CD4-positive, alpha-beta memory T cell (primary cell): Measurements from ENCODE around the gene RHBDL3. TPM values are rescaled to one million over a fixed set of nuclear protein-coding genes. Genes with fewer than 3 reads are reported as not detected.
A peak's percentile ranks its signal among the peaks of the same experiment; 100 is the strongest.
"Not testable (repeated sequence)": the region's sequence is repeated elsewhere in the genome, so short reads cannot be mapped to it uniquely, and the experiment has no call there.

Source experiments
- CTCF ChIA-PET: fragments of 350-600 bp; sonication (Branson Sonifier 250); formaldehyde crosslinking; loops from one replicate; lab custom pipeline; 2021; ENCODE audit warnings: inconsistent platforms; ENCODE audit not compliant: partially characterized antibody; lab: Charles Lee
- POLR2A ChIA-PET: fragments of 350-600 bp; sonication (Branson Sonifier 250); formaldehyde crosslinking; loops from one replicate; lab custom pipeline; 2021; ENCODE audit not compliant: partially characterized antibody; lab: Charles Lee
- DNase-seq, 5 donors: peaks; one replicate each; pipeline versions ENCODE4 v3.0.0 to v3.0.0-alpha.2; 2020 to 2022; ENCODE audit warnings: mixed read lengths in 1 of 5
- H3K27ac ChIP-seq: one replicate; pipeline ENCODE4 v1.7.0; 2013; ENCODE audit warnings: low read depth, low read length
- H3K27me3 ChIP-seq: 2 replicates; pipeline ENCODE4 v1.7.0; 2013; ENCODE audit warnings: mild to moderate bottlenecking, low read length, moderate library complexity; ENCODE audit not compliant: insufficient read depth
- H3K36me3 ChIP-seq: 2 replicates; pipeline ENCODE4 v1.7.0; 2013; ENCODE audit warnings: mild to moderate bottlenecking, low read length, moderate library complexity; ENCODE audit not compliant: insufficient read depth
- H3K4me1 ChIP-seq: 2 replicates; pipeline ENCODE4 v1.7.0; 2013; ENCODE audit warnings: mild to moderate bottlenecking, low read length, moderate library complexity; ENCODE audit not compliant: insufficient read depth
- H3K4me3 ChIP-seq, 2 donors: one replicate each; pipeline ENCODE4 v1.7.0; 2013; ENCODE audit warnings: low read length in 2 of 2, mild to moderate bottlenecking in 1 of 2
- H3K9me3 ChIP-seq, 2 donors: one replicate each; pipeline ENCODE4 v1.7.0; 2013; ENCODE audit warnings: low read length in 2 of 2, control low read depth in 1 of 2; ENCODE audit not compliant: control insufficient read depth in 1 of 2
- H3K27ac Mint-ChIP-seq, 7 donors: one replicate each; pipeline ENCODE4 v1.8.0; 2020 to 2021; ENCODE audit warnings: mixed read lengths in 7 of 7, mild to moderate bottlenecking in 6 of 7, inconsistent platforms in 3 of 7, moderate library complexity in 3 of 7
- H3K27me3 Mint-ChIP-seq, 2 donors: one replicate each; pipeline ENCODE4 v1.8.0; 2020 to 2021; ENCODE audit warnings: mixed read lengths in 2 of 2
- H3K36me3 Mint-ChIP-seq, 2 donors: one replicate each; pipeline ENCODE4 v1.8.0; 2020 to 2021; ENCODE audit warnings: mixed read lengths in 2 of 2, inconsistent platforms in 1 of 2, mild to moderate bottlenecking in 1 of 2
- H3K4me1 Mint-ChIP-seq, 4 donors: one replicate each; pipeline ENCODE4 v1.8.0; 2020 to 2021; ENCODE audit warnings: mixed read lengths in 4 of 4, mild to moderate bottlenecking in 1 of 4
- H3K4me3 Mint-ChIP-seq, 8 donors: one replicate each; pipeline ENCODE4 v1.8.0; 2020 to 2021; ENCODE audit warnings: mixed read lengths in 8 of 8, mild to moderate bottlenecking in 7 of 8, moderate library complexity in 6 of 8, inconsistent platforms in 3 of 8
- H3K9me3 Mint-ChIP-seq, 8 donors: one replicate each; pipeline ENCODE4 v1.8.0; 2020 to 2021; ENCODE audit warnings: mixed read lengths in 8 of 8, mild to moderate bottlenecking in 5 of 8, inconsistent platforms in 3 of 8, moderate library complexity in 1 of 8
- intact Hi-C: fragments of 100-400 bp; cut with micrococcal nuclease; formaldehyde crosslinking; loops from one replicate; pipeline ENCODE4 v1.15.1; 2023
- polyA plus RNA-seq, 2 donors: library from polyadenylated mRNA; unstranded; fragments of 300-500 nt; fragmentation: Illumina TruSeq; gene quantifications; one replicate each; pipeline ENCODE4 v1.2.3, GENCODE V29; 2021
- total RNA-seq, 2 experiments: library from RNA; stranded (reverse); gene quantifications; one replicate each; pipeline ENCODE4 v1.2.3, GENCODE V29; 2021

Gene RHBDL3
- total and polyA plus RNA-seq, 4 experiments from 2014 or later: not detected

GRCh38 chr17:32317353-32317752 is 51.7 kb downstream of the RHBDL3 start:
- POLR2A ChIA-PET: no interaction called here
- H3K36me3 ChIP-seq: no peaks in the 10 kb centered on the region
- Mint-ChIP-seq H3K27me3 (peaks cover 3 to 7% of the 10 kb centered on the region in 2 donors), H3K4me3 (peak overlapping the region in 1 of 8 donors; percentile 43), H3K4me1 (peaks cover 0 to 5% (median 2%) of the 10 kb centered on the region in 4 donors), H3K9me3 (no peaks in the 10 kb centered on the region), H3K36me3 (no peaks in the 10 kb centered on the region), H3K27ac (no peak overlapping the region)
- H3K4me1 ChIP-seq: no peaks in the 10 kb centered on the region
- no peak overlapping the region for H3K4me3 ChIP-seq
- no peaks in the 10 kb centered on the region for H3K27me3 ChIP-seq
- CTCF ChIA-PET: interaction anchor here (0.6 to 7.5 kb wide), 4 partner anchors 12 to 75 kb away, joined by 3 to 61 read pairs (median 21); no protein-coding TSS in a partner anchor
- intact Hi-C loops: no loop called here
- H3K27ac ChIP-seq: no peak overlapping the region
- no peaks in the 10 kb centered on the region for H3K9me3 ChIP-seq
- DNase-seq: no peak

- ChIA-PET POLR2A (no interaction called here), CTCF (interaction anchor here (0.7 to 7.5 kb wide), 4 partner anchors 12 to 97 kb away, joined by 3 to 61 read pairs (median 21); no protein-coding TSS in a partner anchor)
- no peaks in the 10 kb centered on the region for H3K36me3 ChIP-seq
- H3K27ac Mint-ChIP-seq: no peak overlapping the region
- H3K9me3 ChIP-seq: no peaks in the 10 kb centered on the region
- intact Hi-C loops: loop anchor here (2.0 kb wide), 1 partner anchor 115 kb away; no protein-coding TSS in a partner anchor
- no peaks in the 10 kb centered on the region for H3K36me3 Mint-ChIP-seq
- no peak overlapping the region for H3K27ac ChIP-seq
- peaks cover 1 to 12% (median 3%) of the 10 kb centered on the region in 4 donors for H3K4me1 Mint-ChIP-seq
- no peaks in the 10 kb centered on the region for H3K9me3 Mint-ChIP-seq
- no peaks in the 10 kb centered on the region for H3K4me1 ChIP-seq
- peak overlapping the region in 3 of 8 donors; percentile 28 to 39 (median 36) for H3K4me3 Mint-ChIP-seq
- H3K4me3 ChIP-seq: no peak overlapping the region
- H3K27me3 ChIP-seq: no peaks in the 10 kb centered on the region
- H3K27me3 Mint-ChIP-seq: peaks cover 3 to 7% of the 10 kb centered on the region in 2 donors
- DNase-seq: no peak
Observed at GRCh38 chr17:32318071-32318470, 52.4 kb downstream of the RHBDL3 start.

DNA sequence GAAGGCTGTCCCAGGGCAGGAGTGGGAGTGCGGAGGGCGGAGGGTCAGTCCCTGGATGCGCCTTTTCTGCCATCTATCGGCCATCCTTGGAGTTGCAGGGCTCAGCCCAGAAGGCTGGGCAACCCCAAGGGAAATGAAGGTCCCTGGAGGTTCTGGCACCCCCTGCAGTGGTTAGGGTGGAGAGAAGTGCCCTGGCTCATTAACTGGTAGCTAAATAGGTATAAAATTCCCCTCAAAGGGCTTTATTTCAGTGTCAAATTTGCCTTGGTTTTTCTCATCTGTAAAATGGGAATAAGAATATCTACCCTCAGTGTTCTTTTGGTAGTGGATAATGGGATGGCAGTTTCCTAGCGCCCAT is 53.9 kb downstream of the RHBDL3 start:
- Mint-ChIP-seq H3K36me3 (no peaks in the 10 kb centered on the region), H3K4me3 (peak overlapping the region; percentile 53 to 80 (median 75)), H3K4me1 (peaks cover 7 to 25% (median 12%) of the 10 kb centered on the region in 4 donors), H3K27ac (peak overlapping the region in 1 of 7 donors; percentile 36), H3K9me3 (no peaks in the 10 kb centered on the region), H3K27me3 (peaks cover 3 to 7% of the 10 kb centered on the region in 2 donors)
- Histone ChIP-seq H3K27ac (no peak overlapping the region), H3K9me3 (no peaks in the 10 kb centered on the region), H3K36me3 (no peaks in the 10 kb centered on the region), H3K4me3 (peak overlapping the region in 1 of 2 donors; percentile 40), H3K27me3 (no peaks in the 10 kb centered on the region), H3K4me1 (peaks cover 14% of the 10 kb centered on the region)
- ChIA-PET CTCF (interaction anchor here (1.0 to 7.5 kb wide), 8 partner anchors 9 to 93 kb away, joined by 3 to 61 read pairs (median 4); no protein-coding TSS in a partner anchor), POLR2A (no interaction called here)
- intact Hi-C loops: loop anchor here (1.0 to 2.0 kb wide), 2 partner anchors 66 to 117 kb away; no protein-coding TSS in a partner anchor
- peak; percentile 55 to 73 (median 61) for DNase-seq

- H3K9me3 ChIP-seq, H3K9me3 Mint-ChIP-seq, H3K36me3 Mint-ChIP-seq, POLR2A ChIA-PET, H3K27ac ChIP-seq, H3K36me3 ChIP-seq, intact Hi-C loops, H3K27ac Mint-ChIP-seq, H3K4me3 Mint-ChIP-seq, H3K27me3 ChIP-seq, DNase-seq, H3K4me3 ChIP-seq, H3K27me3 Mint-ChIP-seq: not testable (repeated sequence)
- peaks cover 8 to 28% (median 12%) of the 10 kb centered on the region in 4 donors for H3K4me1 Mint-ChIP-seq
- peaks cover 15% of the 10 kb centered on the region for H3K4me1 ChIP-seq
- CTCF ChIA-PET: interaction anchor here (1.0 to 7.5 kb wide), 8 partner anchors 9 to 93 kb away, joined by 3 to 61 read pairs (median 4); no protein-coding TSS in a partner anchor
Observed at GRCh38 chr17:32320080-32320479, 54.4 kb downstream of the RHBDL3 start.

GRCh38 chr17:32320847-32321246 is 55.2 kb downstream of the RHBDL3 start:
- ChIA-PET CTCF (interaction anchor here (1.3 to 7.5 kb wide), 4 partner anchors 9 to 67 kb away, joined by 4 to 61 read pairs (median 23); no protein-coding TSS in a partner anchor), POLR2A (no interaction called here)
- no peak for DNase-seq
- Histone ChIP-seq H3K9me3 (no peaks in the 10 kb centered on the region), H3K27me3 (no peaks in the 10 kb centered on the region), H3K27ac (no peak overlapping the region), H3K4me3 (no peak overlapping the region), H3K4me1 (peaks cover 15% of the 10 kb centered on the region), H3K36me3 (no peaks in the 10 kb centered on the region)
- H3K27ac Mint-ChIP-seq: no peak overlapping the region
- H3K4me3 Mint-ChIP-seq: no peak overlapping the region
- H3K27me3 Mint-ChIP-seq: peaks cover under 1 to 5% of the 10 kb centered on the region in 2 donors
- no peaks in the 10 kb centered on the region for H3K36me3 Mint-ChIP-seq
- intact Hi-C loops: no loop called here
- no peaks in the 10 kb centered on the region for H3K9me3 Mint-ChIP-seq
- H3K4me1 Mint-ChIP-seq: peaks cover 8 to 28% (median 12%) of the 10 kb centered on the region in 4 donors

DNA sequence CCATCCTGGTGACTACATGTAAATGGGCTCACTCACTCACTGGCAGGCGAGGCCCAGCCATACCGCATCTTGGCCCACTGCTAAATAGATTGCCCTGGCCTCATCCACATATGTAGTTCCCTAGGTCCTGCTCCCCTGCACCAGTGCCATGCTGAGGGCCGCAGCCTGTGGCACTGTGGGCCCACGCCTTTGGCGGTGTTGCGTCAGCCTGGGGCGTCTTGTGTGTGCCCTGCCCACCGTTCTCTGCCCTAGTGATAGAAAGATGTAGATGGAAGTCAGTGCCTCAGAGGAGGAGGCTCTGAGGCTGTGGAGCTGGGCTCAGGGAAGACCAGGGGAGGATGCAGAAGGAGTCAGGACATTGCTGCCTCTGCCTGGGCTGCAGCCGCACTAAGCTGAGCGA is 57.4 kb downstream of the RHBDL3 start:
- Histone ChIP-seq H3K27ac (no peak overlapping the region), H3K27me3 (no peaks in the 10 kb centered on the region), H3K9me3 (no peaks in the 10 kb centered on the region), H3K4me1 (peaks cover 15% of the 10 kb centered on the region), H3K4me3 (no peak overlapping the region), H3K36me3 (no peaks in the 10 kb centered on the region)
- Mint-ChIP-seq H3K4me1 (peaks cover 8 to 28% (median 12%) of the 10 kb centered on the region in 4 donors), H3K36me3 (no peaks in the 10 kb centered on the region), H3K4me3 (peak overlapping the region in 1 of 8 donors; percentile 20), H3K27ac (peak overlapping the region in 3 of 7 donors; percentile 17 to 86 (median 78)), H3K27me3 (no peaks in the 10 kb centered on the region), H3K9me3 (no peaks in the 10 kb centered on the region)
- POLR2A ChIA-PET: interaction anchor here (1.6 to 1.7 kb wide), 2 partner anchors 28 to 31 kb away, joined by 6 to 7 read pairs; partner anchors contain the start of gene ZNF207
- CTCF ChIA-PET: interaction anchor here (1.2 to 7.5 kb wide), 3 partner anchors 18 to 69 kb away, joined by 3 to 61 read pairs (median 4); no protein-coding TSS in a partner anchor
- DNase-seq: no peak
- intact Hi-C loops: no loop called here

GRCh38 chr17:32323811-32324491 is 58.3 kb downstream of the RHBDL3 start:
- no peak overlapping the region for H3K27ac ChIP-seq
- Mint-ChIP-seq H3K27me3 (no peaks in the 10 kb centered on the region), H3K27ac (peak overlapping the region in 6 of 7 donors; percentile 60 to 79 (median 75)), H3K4me1 (peaks cover 8 to 28% (median 12%) of the 10 kb centered on the region in 4 donors), H3K4me3 (peak overlapping the region; percentile 36 to 81 (median 60)), H3K9me3 (no peaks in the 10 kb centered on the region), H3K36me3 (no peaks in the 10 kb centered on the region)
- DNase-seq: peak; percentile 30 to 57 (median 39)
- CTCF ChIA-PET: interaction anchor here (1.2 to 7.5 kb wide), 3 partner anchors 17 to 70 kb away, joined by 3 to 61 read pairs (median 4); no protein-coding TSS in a partner anchor
- H3K4me1 ChIP-seq: peaks cover 15% of the 10 kb centered on the region
- POLR2A ChIA-PET: interaction anchor here (1.6 to 1.7 kb wide), 2 partner anchors 27 to 30 kb away, joined by 6 to 7 read pairs; partner anchors contain the start of gene ZNF207
- H3K4me3 ChIP-seq: no peak overlapping the region
- H3K27me3 ChIP-seq: no peaks in the 10 kb centered on the region
- intact Hi-C loops: no loop called here
- H3K36me3 ChIP-seq: no peaks in the 10 kb centered on the region
- no peaks in the 10 kb centered on the region for H3K9me3 ChIP-seq
